ENCODE measurements around the gene RTN4RL1. TPM values are rescaled to one million over a fixed set of nuclear protein-coding genes. Genes with fewer than 3 reads are reported as not detected.
A peak's percentile ranks its signal among the peaks of the same experiment; 100 is the strongest.

The RTN4RL1 gene
- total and polyA plus RNA-seq, 10 donors: 0.09 to 4.5 (median 1.2) TPM

- WGBS, 5 donors: 4 to 80% (median 7%) methylated on average over 3 to 92 of the region's 92 CpGs
- peak overlapping the region; percentile 25 to 65 (median 30) for H3K4me3 ChIP-seq
These were observed 27.0 kb downstream of the RTN4RL1 start for GRCh38 chr17:1997927-1998742.

DNA sequence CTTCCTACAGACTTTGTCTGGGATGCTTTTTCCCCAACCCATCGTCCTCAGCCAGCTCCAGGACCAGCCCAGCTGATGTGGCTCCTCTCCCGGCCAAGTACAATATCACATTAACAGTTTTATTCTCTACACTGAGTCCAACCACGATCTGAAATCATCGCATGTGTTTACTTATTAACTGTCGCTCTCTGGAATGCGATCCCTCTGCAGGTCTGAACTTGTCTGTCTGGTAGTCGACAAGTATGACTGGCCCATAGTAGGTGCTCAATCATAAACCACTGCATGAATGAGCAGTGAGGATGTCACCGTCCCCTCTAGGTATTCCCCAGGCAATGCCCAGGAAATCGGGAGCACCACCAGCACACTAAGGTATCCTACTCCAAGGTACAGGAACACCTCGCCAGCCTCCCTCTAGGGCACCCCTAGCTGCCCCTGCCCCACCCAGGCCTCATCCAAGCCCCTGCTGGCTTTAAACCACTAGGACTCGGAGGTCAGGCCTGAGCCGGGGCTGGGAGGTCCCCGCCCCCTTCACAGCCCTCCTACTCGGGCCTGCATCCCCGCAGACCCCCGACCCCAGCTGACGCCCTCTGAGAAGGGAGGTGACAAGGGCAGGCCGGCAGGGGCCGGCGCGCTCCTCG, 27.7 kb downstream of the RTN4RL1 start:
- intact Hi-C loops (cut with DNase I; ENCODE audit: low total_unique reads): no loop called here
- 68 to 74% (median 71%) methylated on average over 20 to 22 of the region's 22 CpGs for WGBS, 5 donors
- H3K36me3 ChIP-seq: no peaks in the 10 kb centered on the region
- no peak for DNase-seq
- H3K4me1 ChIP-seq: peaks cover 16 to 48% (median 31%) of the 10 kb centered on the region in 6 donors
- no peaks in the 10 kb centered on the region for H3K9me3 ChIP-seq
- TF ChIP-seq CTCF (IDR thresholded peaks at IDR 0.05 in 8 of 11, conservative IDR thresholded peaks at IDR 0.05 in 3 of 11) (no peak), POLR2A (IDR thresholded peaks at IDR 0.05) (no peak), POLR2AphosphoS5 (IDR thresholded peaks at IDR 0.05) (no peak)
- peak overlapping the region in 4 of 8 donors; percentile 28 to 65 (median 38) for H3K4me3 ChIP-seq
- H3K27ac ChIP-seq: no peak overlapping the region
- peaks cover 0 to 53% (median 24%) of the 10 kb centered on the region in 7 donors for H3K27me3 ChIP-seq (replicated peaks in 1 of 7)

More at GRCh38 chr17:1997927-1998742, 27.0 kb downstream of the RTN4RL1 start:
- Histone ChIP-seq H3K4me1 (peaks cover 16 to 54% (median 35%) of the 10 kb centered on the region in 6 donors), H3K27ac (peak overlapping the region in 2 of 8 donors; percentile 7), H3K27me3 (replicated peaks in 1 of 7) (peaks cover 0 to 53% (median 24%) of the 10 kb centered on the region in 7 donors), H3K9me3 (no peaks in the 10 kb centered on the region), H3K36me3 (no peaks in the 10 kb centered on the region)
- no peak for DNase-seq
- TF ChIP-seq POLR2AphosphoS5 (IDR thresholded peaks at IDR 0.05) (peak in 1 of 3 donors; percentile 41), CTCF (IDR thresholded peaks at IDR 0.05 in 8 of 11, conservative IDR thresholded peaks at IDR 0.05 in 3 of 11) (peak in 1 of 11 experiments; percentile 13), POLR2A (IDR thresholded peaks at IDR 0.05) (no peak)
- intact Hi-C loops (cut with DNase I; ENCODE audit: low total_unique reads): no loop called here

DNA sequence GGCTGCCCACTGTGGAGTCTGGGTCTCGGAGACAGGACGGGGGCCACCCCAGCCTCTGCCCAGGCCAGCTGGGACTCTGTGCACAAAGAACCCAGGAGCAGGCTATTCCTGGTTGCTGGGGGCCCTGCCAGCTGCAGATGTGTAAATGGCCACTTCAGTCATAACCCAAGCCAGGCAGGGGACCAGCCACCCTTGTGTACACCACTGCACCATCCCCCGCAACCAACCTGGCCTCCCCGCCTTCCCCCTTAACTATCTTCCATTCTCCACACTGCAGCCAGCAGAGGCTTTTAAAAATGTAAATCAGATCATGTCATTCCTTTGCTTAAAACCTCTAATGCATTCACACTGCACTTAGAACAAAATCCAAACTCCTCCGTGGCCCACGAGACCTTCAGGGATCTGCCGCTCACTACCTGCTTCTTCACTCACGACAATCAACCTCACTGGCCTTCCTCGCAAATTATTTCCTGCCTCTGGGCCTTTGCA, 28.3 kb downstream of the RTN4RL1 start:
- H3K27me3 ChIP-seq (replicated peaks in 1 of 7): peaks cover 0 to 53% (median 24%) of the 10 kb centered on the region in 7 donors
- no peak overlapping the region for H3K4me3 ChIP-seq
- TF ChIP-seq CTCF (IDR thresholded peaks at IDR 0.05 in 8 of 11, conservative IDR thresholded peaks at IDR 0.05 in 3 of 11) (no peak), POLR2AphosphoS5 (IDR thresholded peaks at IDR 0.05) (no peak), POLR2A (IDR thresholded peaks at IDR 0.05) (no peak)
- WGBS, 5 donors: 90 to 96% (median 90%) methylated on average over 9 of the region's 9 CpGs
- peaks cover 16 to 46% (median 30%) of the 10 kb centered on the region in 6 donors for H3K4me1 ChIP-seq
- DNase-seq: no peak
- intact Hi-C loops (cut with DNase I; ENCODE audit: low total_unique reads): no loop called here
- no peaks in the 10 kb centered on the region for H3K9me3 ChIP-seq
- H3K36me3 ChIP-seq: no peaks in the 10 kb centered on the region
- H3K27ac ChIP-seq: no peak overlapping the region

All from spleen (tissue), 11 donors.